ENCODE measurements around the gene UGCG. TPM values are rescaled to one million over a fixed set of nuclear protein-coding genes. Genes with fewer than 3 reads are reported as not detected.

The UGCG gene
- total RNA-seq, 1 experiment from 2014 or later: 23.1 TPM

DNA sequence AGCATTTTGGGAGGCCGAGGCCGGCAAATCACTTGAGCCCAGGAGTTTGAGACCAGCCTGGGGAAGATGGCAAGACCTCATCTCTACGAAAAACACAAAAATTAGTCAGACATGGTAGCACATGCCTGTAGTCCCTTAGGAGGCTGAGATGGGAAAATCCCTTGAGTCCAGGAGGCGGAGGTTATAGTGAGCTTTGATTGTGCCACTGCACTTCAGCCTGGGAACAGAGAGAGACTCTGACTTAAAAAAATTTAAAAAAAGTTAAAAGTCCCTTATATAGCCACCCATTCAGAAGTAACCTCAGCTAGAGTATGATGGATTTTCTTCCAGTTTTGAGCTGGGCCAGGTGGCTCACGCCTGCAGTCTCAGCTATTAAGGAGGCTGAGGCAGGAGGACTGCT is 72.4 kb downstream of the UGCG start:
- DNase-seq (ENCODE audit: low spot score): no peak
- Histone ChIP-seq H3K4me1 (ENCODE audit: insufficient read depth, low read length, poor library complexity, severe bottlenecking) (peaks cover 3% of the 10 kb centered on the region), H3K9me3 (ENCODE audit: low read depth, low read length, poor library complexity, severe bottlenecking) (no peaks in the 10 kb centered on the region), H3K4me3 (ENCODE audit: low read depth, low read length, poor library complexity, severe bottlenecking) (no peak overlapping the region), H3K27ac (ENCODE audit: low read depth, low read length, poor library complexity, severe bottlenecking) (no peak overlapping the region), H3K36me3 (ENCODE audit: insufficient read depth, low read length, poor library complexity, severe bottlenecking) (no peaks in the 10 kb centered on the region), H3K27me3 (replicated peaks; ENCODE audit: insufficient read depth, low read depth, low read length, poor library complexity) (no peaks in the 10 kb centered on the region)
- TF ChIP-seq EZH2 (IDR thresholded peaks at IDR 0.05; ENCODE audit: borderline replicate concordance, low read depth, low read length, poor library complexity, severe bottlenecking): no peak
- TF ChIP-seq, protein P1, sequence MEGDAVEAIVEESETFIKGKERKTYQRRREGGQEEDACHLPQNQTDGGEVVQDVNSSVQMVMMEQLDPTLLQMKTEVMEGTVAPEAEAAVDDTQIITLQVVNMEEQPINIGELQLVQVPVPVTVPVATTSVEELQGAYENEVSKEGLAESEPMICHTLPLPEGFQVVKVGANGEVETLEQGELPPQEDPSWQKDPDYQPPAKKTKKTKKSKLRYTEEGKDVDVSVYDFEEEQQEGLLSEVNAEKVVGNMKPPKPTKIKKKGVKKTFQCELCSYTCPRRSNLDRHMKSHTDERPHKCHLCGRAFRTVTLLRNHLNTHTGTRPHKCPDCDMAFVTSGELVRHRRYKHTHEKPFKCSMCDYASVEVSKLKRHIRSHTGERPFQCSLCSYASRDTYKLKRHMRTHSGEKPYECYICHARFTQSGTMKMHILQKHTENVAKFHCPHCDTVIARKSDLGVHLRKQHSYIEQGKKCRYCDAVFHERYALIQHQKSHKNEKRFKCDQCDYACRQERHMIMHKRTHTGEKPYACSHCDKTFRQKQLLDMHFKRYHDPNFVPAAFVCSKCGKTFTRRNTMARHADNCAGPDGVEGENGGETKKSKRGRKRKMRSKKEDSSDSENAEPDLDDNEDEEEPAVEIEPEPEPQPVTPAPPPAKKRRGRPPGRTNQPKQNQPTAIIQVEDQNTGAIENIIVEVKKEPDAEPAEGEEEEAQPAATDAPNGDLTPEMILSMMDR (conservative IDR thresholded peaks at IDR 0.05; ENCODE audit: low read depth, low read length): no peak
- intact Hi-C loops (cut with micrococcal nuclease; ENCODE audit: unreplicated experiment): no loop called here
- POLR2A ChIA-PET (ENCODE audit: low non-redundant PET): no interaction called here
- no TSS peak for BruUV-seq (replicated peaks)
- CTCF ChIA-PET: no interaction called here

DNA sequence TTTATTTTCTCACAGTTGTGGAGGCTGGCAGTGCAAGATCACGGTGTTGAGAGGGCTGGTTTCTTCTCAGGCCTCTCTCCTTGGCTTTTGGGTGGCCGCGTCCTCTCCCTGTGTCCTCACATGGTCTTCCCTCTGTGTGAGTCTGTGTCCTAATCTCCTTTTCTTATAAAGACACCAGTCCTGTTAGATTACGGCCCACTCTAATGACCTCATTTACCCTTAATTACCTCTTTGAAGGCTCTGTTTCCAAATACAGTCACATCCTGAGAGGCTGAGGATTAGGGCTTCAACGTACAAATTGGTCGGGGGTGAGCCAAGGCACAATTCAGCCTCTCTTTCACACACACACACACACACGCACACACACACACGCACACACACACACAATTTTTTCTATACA is 73.0 kb downstream of the UGCG start:
- no peaks in the 10 kb centered on the region for H3K36me3 ChIP-seq (ENCODE audit: insufficient read depth, low read length, poor library complexity, severe bottlenecking)
- no TSS peak for BruUV-seq (replicated peaks)
- no peak overlapping the region for H3K27ac ChIP-seq (ENCODE audit: low read depth, low read length, poor library complexity, severe bottlenecking)
- TF ChIP-seq EZH2 (IDR thresholded peaks at IDR 0.05; ENCODE audit: borderline replicate concordance, low read depth, low read length, poor library complexity, severe bottlenecking): no peak
- TF ChIP-seq, protein P1 (conservative IDR thresholded peaks at IDR 0.05; ENCODE audit: low read depth, low read length): no peak
- H3K4me1 ChIP-seq (ENCODE audit: insufficient read depth, low read length, poor library complexity, severe bottlenecking): peaks cover 6% of the 10 kb centered on the region
- no peak overlapping the region for H3K4me3 ChIP-seq (ENCODE audit: low read depth, low read length, poor library complexity, severe bottlenecking)
- no peaks in the 10 kb centered on the region for H3K9me3 ChIP-seq (ENCODE audit: low read depth, low read length, poor library complexity, severe bottlenecking)
- ChIA-PET CTCF (no interaction called here), POLR2A (ENCODE audit: low non-redundant PET) (no interaction called here)
- no peak for DNase-seq (ENCODE audit: low spot score)
- intact Hi-C loops (cut with micrococcal nuclease; ENCODE audit: unreplicated experiment): loop anchor here (10.0 kb wide), 1 partner anchor 205 kb away; no protein-coding TSS in a partner anchor
- no peaks in the 10 kb centered on the region for H3K27me3 ChIP-seq (replicated peaks; ENCODE audit: insufficient read depth, low read depth, low read length, poor library complexity)

DNA sequence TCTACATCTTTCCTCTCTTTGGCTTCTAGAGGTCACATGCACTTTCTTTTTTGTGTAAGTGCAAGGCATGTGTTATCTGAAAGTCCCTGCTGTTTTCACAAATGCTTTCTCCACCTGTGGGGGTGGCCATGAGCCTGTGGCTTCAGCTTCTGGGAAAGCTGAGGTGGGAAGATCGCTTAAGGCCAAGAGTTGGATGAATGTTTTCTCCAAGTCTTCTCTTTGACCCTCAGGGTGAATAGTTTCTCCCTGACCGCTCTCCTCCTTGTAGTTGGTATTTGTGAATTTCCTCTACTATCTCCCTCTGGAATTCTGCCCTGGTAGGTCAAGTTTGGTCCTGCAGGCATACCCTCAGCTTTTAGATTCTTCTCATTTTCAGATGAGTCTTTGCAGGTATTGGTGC is 74.2 kb downstream of the UGCG start:
- Histone ChIP-seq H3K36me3 (ENCODE audit: insufficient read depth, low read length, poor library complexity, severe bottlenecking) (no peaks in the 10 kb centered on the region), H3K4me3 (ENCODE audit: low read depth, low read length, poor library complexity, severe bottlenecking) (no peak overlapping the region), H3K27me3 (replicated peaks; ENCODE audit: insufficient read depth, low read depth, low read length, poor library complexity) (no peaks in the 10 kb centered on the region), H3K4me1 (ENCODE audit: insufficient read depth, low read length, poor library complexity, severe bottlenecking) (peaks cover 6% of the 10 kb centered on the region), H3K27ac (ENCODE audit: low read depth, low read length, poor library complexity, severe bottlenecking) (no peak overlapping the region), H3K9me3 (ENCODE audit: low read depth, low read length, poor library complexity, severe bottlenecking) (no peaks in the 10 kb centered on the region)
- TF ChIP-seq, protein P1 (conservative IDR thresholded peaks at IDR 0.05; ENCODE audit: low read depth, low read length): no peak
- no peak for TF ChIP-seq EZH2 (IDR thresholded peaks at IDR 0.05; ENCODE audit: borderline replicate concordance, low read depth, low read length, poor library complexity, severe bottlenecking)
- ChIA-PET POLR2A (ENCODE audit: low non-redundant PET) (no interaction called here), CTCF (no interaction called here)
- no peak for DNase-seq (ENCODE audit: low spot score)
- intact Hi-C loops (cut with micrococcal nuclease; ENCODE audit: unreplicated experiment): loop anchor here (10.0 kb wide), 1 partner anchor 206 kb away; no protein-coding TSS in a partner anchor
- no TSS peak for BruUV-seq (replicated peaks)

Measured in A673 (cell line).